Posterior cingulate gyrus (tissue), 11 donors: Measurements from ENCODE around the gene PCDHB4.
"Not testable (repeated sequence)": the region's sequence is repeated elsewhere in the genome, so short reads cannot be mapped to it uniquely, and the experiment has no call there.

ENCODE experiments used
- DNase-seq, 10 donors: peaks; one replicate each; pipeline versions ENCODE4 v3.0.0 to v3.0.0-alpha.2; 2020 to 2021; ENCODE audit warnings: mixed read lengths in 3 of 10
- intact Hi-C: fragments of 100-400 bp; cut with DNase I; formaldehyde crosslinking; loops from one replicate; pipeline ENCODE4 v1.15.1; 2023

Gene PCDHB4

DNA sequence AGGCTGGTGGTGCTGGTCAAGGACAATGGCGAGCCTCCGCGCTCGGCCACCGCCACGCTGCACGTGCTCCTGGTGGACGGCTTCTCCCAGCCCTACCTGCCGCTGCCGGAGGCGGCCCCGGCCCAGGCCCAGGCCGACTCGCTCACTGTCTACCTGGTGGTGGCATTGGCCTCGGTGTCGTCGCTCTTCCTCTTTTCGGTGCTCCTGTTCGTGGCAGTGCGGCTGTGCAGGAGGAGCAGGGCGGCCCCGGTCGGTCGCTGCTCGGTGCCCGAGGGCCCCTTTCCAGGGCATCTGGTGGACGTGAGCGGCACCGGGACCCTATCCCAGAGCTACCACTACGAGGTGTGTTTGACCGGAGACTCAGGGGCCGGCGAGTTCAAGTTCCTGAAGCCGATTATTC, 15.7 kb downstream of the PCDHB4 start:
- peak in 1 of 10 donors; percentile 77 for DNase-seq
- intact Hi-C loops: not testable (repeated sequence)

DNA sequence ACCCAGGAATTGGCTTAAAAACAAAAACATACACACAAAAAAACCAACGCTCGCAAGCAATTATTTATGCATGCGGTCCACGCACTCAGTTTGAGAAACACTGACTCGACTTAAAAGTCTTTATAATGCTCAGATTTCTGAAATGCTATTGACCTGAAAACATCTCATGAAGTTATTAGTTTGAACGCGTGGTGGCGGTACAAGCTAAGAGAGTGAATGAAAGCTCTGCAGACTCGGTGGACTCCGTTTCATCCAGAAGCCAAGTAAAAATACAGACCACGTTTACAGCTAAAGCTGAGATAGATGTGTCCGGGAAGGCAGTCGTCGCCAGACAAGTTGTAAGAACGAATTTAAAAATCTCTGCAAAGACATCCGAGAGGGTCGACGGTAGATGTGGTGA, 28.2 kb downstream of the PCDHB4 start, which contains the start of gene PCDHB6:
PCDHB6 (plus strand) TSS at position 246 of the 400 bp plus-strand sequence. CDS start 201 bp downstream, outside the sequence.
- intact Hi-C loops: no loop called here
- peak in 1 of 10 donors; percentile 67 for DNase-seq

- intact Hi-C loops: no loop called here
- DNase-seq: no peak
Observed at GRCh38 chr5:141150224-141150992, 28.8 kb downstream of the PCDHB4 start.

- intact Hi-C loops: no loop called here
- DNase-seq: no peak
Observed at GRCh38 chr5:141150993-141151325, 29.3 kb downstream of the PCDHB4 start.

DNA sequence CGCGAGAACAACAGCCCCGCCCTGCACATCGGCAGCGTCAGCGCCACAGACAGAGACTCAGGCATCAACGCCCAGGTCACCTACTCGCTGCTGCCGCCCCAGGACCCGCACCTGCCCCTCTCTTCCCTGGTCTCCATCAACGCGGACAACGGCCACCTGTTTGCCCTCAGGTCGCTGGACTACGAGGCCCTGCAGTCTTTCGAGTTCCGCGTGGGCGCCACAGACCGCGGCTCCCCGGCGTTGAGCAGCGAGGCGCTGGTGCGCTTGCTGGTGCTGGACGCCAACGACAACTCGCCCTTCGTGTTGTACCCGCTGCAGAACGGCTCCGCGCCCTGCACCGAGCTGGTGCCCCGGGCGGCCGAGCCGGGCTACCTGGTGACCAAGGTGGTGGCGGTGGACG, 30.0 kb downstream of the PCDHB4 start:
- DNase-seq: peak in 1 of 10 donors; percentile 56

DNA sequence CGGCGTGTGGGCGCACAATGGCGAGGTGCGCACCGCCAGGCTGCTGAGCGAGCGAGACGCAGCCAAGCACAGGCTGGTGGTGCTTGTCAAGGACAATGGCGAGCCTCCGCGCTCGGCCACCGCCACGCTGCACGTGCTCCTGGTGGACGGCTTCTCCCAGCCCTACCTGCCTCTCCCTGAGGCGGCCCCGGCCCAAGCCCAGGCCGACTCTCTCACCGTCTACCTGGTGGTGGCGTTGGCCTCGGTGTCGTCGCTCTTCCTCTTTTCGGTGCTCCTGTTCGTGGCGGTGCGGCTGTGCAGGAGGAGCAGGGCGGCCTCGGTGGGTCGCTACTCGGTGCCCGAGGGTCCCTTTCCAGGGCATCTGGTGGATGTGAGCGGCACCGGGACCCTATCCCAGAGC, 30.5 kb downstream of the PCDHB4 start:
- intact Hi-C loops: not testable (repeated sequence)
- peak in 1 of 10 donors; percentile 48 for DNase-seq

More for the DNA sequence above, 30.0 kb downstream of the PCDHB4 start:
- intact Hi-C loops: not testable (repeated sequence)

DNA sequence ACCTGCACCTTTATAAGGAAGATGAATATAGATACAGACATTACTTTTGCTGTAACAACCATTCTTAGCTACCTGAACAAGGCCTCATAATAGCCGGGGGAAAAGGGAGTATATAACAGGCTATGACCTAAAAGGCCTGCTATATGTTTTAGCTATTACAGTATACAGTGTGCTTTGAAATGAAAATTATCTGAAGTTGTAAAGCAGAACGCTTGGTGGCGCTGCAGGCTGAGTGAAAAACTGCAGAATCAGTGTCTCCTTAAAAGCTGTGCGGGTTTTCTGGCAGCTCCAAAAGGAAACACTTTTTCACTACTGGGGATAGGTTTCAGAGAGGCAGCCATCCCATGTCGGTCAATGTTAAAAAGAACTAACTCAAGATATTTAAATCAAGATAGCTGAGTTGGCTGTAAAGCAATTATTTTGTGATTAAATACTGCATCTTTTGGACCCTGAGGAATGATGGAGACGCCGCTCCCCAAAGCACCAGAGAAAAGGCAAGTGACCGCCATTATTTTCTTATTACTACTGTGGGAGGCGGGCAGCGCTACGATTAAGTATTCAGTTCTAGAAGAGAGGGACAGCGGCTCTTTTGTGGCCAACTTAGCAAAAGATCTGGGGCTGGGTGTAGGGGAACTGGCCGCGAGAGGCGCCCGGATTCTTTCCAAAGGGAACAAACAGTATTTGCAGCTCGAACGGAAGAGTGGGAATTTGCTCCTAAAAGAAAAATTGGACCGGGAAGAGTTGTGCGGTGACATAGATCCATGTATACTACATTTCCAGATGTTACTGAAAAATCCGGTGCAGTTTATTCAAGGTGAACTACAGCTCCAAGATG, 34.1 kb downstream of the PCDHB4 start:
- intact Hi-C loops: no loop called here
- DNase-seq: peak in 1 of 10 donors; percentile 43

DNA sequence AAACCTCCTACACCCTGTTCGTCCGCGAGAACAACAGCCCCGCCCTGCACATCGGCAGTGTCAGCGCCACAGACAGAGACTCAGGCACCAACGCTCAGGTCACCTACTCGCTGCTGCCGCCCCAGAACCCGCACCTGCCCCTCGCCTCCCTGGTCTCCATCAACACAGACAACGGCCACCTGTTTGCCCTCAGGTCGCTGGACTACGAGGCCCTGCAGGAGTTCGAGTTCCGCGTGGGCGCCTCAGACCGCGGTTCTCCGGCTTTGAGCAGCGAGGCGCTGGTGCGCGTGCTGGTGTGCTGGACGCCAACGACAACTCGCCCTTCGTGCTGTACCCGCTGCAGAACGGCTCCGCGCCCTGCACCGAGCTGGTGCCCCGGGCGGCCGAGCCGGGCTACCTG, 35.7 kb downstream of the PCDHB4 start:
- peak in 2 of 10 donors; percentile 62 to 69 for DNase-seq
- intact Hi-C loops: not testable (repeated sequence)

GRCh38 chr5:141157901-141158300, 36.3 kb downstream of the PCDHB4 start:
- intact Hi-C loops: not testable (repeated sequence)
- peak in 1 of 10 donors; percentile 46 for DNase-seq

GRCh38 chr5:141172381-141173204, 51.0 kb downstream of the PCDHB4 start, which contains the start of gene PCDHB7:
TSS of gene PCDHB7 (plus strand) at chr5:141172644. CDS start at chr5:141172836, 192 bp downstream.
- intact Hi-C loops: no loop called here
- DNase-seq: peak in 3 of 10 donors; percentile 17 to 54 (median 53)

GRCh38 chr5:141174291-141175104, 52.9 kb downstream of the PCDHB4 start:
- DNase-seq: peak in 1 of 10 donors; percentile 82
- intact Hi-C loops: not testable (repeated sequence)
